Fibroblast of gingiva (primary cell): ENCODE data around the gene THSD7A.

Experiments used
- DNase-seq: peaks from one replicate; pipeline ENCODE4 v3.0.0-alpha.2; 2011; ENCODE audit warnings: low read depth

The THSD7A gene

GRCh38 chr7:11706666-11707605 is 125.1 kb downstream of the THSD7A start:
- no peak for DNase-seq

GRCh38 chr7:11703829-11704228 is 128.2 kb downstream of the THSD7A start:
- DNase-seq = no peak

- DNase-seq = peak; percentile 13
Measured at GRCh38 chr7:11702938-11703337, 129.1 kb downstream of the THSD7A start.

GRCh38 chr7:11701829-11702560 is 130.0 kb downstream of the THSD7A start:
- DNase-seq = no peak

GRCh38 chr7:11699666-11700065 is 132.3 kb downstream of the THSD7A start:
- no peak for DNase-seq

- no peak for DNase-seq
Measured at GRCh38 chr7:11698384-11698871, 133.6 kb downstream of the THSD7A start.

- no peak for DNase-seq
Measured at GRCh38 chr7:11690395-11690794, 141.6 kb downstream of the THSD7A start.

GRCh38 chr7:11689096-11689495 is 142.9 kb downstream of the THSD7A start:
- peak; percentile 16 for DNase-seq

- DNase-seq = peak; percentile 68
Measured at GRCh38 chr7:11681461-11681860, 150.5 kb downstream of the THSD7A start.

GRCh38 chr7:11675163-11675562 is 156.8 kb downstream of the THSD7A start:
- DNase-seq = no peak

- DNase-seq = no peak
Measured at GRCh38 chr7:11668727-11669126, 163.3 kb downstream of the THSD7A start.

GRCh38 chr7:11667810-11668185 is 164.2 kb downstream of the THSD7A start:
- no peak for DNase-seq

- no peak for DNase-seq
Measured at GRCh38 chr7:11667071-11667809, 164.8 kb downstream of the THSD7A start.

- no peak for DNase-seq
Measured at GRCh38 chr7:11665357-11665756, 166.6 kb downstream of the THSD7A start.

GRCh38 chr7:11655642-11656041 is 176.4 kb downstream of the THSD7A start:
- DNase-seq = no peak

GRCh38 chr7:11655163-11655562 is 176.8 kb downstream of the THSD7A start:
- no peak for DNase-seq

GRCh38 chr7:11650500-11650899 is 181.5 kb downstream of the THSD7A start:
- no peak for DNase-seq

- peak; percentile 32 for DNase-seq
Measured at GRCh38 chr7:11650030-11650429, 182.0 kb downstream of the THSD7A start.

GRCh38 chr7:11648980-11649379 is 183.0 kb downstream of the THSD7A start:
- DNase-seq = peak; percentile 73

- peak; percentile 6 for DNase-seq
Measured at GRCh38 chr7:11648101-11648500, 183.9 kb downstream of the THSD7A start.

GRCh38 chr7:11642841-11643240 is 189.2 kb downstream of the THSD7A start:
- no peak for DNase-seq

GRCh38 chr7:11642276-11642675 is 189.7 kb downstream of the THSD7A start:
- DNase-seq = no peak
